ENCODE measurements around the gene ARSA.

DNA sequence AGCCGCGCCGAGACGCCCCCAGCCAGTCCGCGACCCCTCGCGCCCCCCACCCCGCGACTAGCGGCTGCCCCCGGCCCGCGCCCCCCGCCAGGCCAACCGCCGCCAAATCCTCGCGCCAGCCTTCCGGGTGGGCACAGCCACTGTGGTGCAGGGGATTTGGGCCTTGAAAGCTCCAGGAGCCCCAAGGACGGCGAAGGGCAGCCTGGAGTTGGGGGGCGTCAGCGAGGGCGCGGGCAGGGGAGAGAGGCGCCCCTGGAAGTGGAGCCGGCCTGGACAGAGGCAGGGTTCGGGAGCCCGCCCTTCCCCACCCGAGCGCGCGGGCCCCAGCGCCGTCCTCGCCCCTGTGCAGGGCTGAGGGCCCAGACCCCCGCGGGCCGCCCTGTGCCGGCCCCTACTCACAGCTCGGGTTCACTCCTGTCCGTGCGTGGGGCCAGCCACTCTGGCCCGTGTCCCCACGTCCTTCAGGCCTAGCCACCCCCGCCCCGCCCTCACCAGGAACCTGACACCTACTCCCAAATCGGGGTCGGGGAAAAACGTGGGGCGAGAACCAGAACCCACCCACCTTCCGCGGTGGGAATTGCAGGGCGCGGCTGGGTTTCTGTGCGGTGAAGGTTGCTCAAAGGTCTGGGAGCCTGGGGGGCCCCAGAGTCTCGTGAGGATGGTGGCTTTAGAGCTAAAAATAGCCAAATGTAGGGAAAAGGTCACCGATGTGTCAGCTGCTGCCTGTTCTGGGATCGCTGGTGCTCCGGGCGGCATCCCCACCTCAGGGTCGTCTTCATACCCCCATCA lies 49.8 kb downstream of the ARSA start, which contains the start of gene CPT1B:
- TF ChIP-seq, protein P1, sequence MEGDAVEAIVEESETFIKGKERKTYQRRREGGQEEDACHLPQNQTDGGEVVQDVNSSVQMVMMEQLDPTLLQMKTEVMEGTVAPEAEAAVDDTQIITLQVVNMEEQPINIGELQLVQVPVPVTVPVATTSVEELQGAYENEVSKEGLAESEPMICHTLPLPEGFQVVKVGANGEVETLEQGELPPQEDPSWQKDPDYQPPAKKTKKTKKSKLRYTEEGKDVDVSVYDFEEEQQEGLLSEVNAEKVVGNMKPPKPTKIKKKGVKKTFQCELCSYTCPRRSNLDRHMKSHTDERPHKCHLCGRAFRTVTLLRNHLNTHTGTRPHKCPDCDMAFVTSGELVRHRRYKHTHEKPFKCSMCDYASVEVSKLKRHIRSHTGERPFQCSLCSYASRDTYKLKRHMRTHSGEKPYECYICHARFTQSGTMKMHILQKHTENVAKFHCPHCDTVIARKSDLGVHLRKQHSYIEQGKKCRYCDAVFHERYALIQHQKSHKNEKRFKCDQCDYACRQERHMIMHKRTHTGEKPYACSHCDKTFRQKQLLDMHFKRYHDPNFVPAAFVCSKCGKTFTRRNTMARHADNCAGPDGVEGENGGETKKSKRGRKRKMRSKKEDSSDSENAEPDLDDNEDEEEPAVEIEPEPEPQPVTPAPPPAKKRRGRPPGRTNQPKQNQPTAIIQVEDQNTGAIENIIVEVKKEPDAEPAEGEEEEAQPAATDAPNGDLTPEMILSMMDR (IDR thresholded peaks at IDR 0.05): no peak
- TF ChIP-seq POLR2A (IDR thresholded peaks at IDR 0.05): no peak
